Measurements from ENCODE around the gene KCNH4.

DNA sequence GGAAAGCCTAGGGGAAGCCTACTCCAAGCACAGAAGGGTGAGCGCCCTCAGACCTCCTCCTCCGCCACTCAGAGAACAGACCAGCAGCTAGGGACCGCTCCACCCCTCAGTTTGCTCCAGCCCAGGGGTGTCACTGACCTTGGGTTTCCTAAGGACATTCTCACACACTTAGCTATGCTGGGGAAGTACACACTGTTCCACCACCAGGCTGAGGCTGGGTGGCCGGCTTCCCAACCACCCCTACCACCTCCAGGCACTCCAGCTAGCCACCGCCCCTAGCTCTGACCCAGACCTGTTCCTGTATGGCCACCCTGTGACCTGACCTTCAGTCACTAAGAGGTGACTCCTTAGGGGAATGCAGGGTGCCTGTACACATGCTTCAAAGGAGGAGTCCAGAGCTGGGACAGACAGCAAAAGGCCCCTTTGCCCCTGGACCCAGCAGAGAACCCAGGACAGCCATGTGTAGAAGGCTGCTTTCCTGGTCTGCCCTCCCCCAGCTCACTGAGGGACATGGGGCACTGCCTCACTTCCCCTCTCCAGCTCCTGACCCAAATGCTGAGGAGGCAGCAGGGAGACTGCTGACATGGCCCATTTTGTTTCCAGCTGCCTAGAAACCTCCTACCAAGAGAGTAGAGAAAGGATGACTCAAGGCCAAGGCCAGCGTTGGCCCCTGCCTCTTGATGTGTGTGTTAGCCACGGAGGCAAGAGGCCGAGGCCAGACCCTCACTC lies 51.7 kb downstream of the KCNH4 start:
- TF ChIP-seq EZH2 (IDR thresholded peaks at IDR 0.05; ENCODE audit: borderline replicate concordance, low read depth, low read length, severe bottlenecking) (no peak), CTCF (IDR thresholded peaks at IDR 0.05; ENCODE audit: borderline replicate concordance, extremely low read depth, low read length, poor library complexity, severe bottlenecking) (no peak)

Measured in DND-41 (cell line).